Breast epithelium (tissue), 4 donors: ENCODE results near the gene CIAO3. TPM values are rescaled to one million over a fixed set of nuclear protein-coding genes. Genes with fewer than 3 reads are reported as not detected.
A peak's percentile ranks its signal among the peaks of the same experiment; 100 is the strongest.

ENCODE experiments used
- DNase-seq, 2 donors: peaks; one replicate each; pipeline ENCODE4 v3.0.0-alpha.2; 2019; ENCODE audit warnings: low spot score in 2 of 2
- H3K27ac ChIP-seq, 2 donors: fragments of 200-600 bp; sonication (generic) in 1 of 2; one replicate each; pipeline ENCODE4 v1.5.1; 2016 to 2019; ENCODE audit warnings: mild to moderate bottlenecking in 1 of 2
- H3K27me3 ChIP-seq, 2 donors: fragments of 200-600 bp; sonication (generic) in 1 of 2; one replicate each; pipeline versions ENCODE4 v1.5.1 to v1.6.0; 2017 to 2019; ENCODE audit warnings: control low read depth in 1 of 2, mild to moderate bottlenecking in 1 of 2
- H3K36me3 ChIP-seq: fragments of 200-600 bp; one replicate; pipeline ENCODE4 v1.5.1; 2019
- H3K4me1 ChIP-seq, 2 donors: fragments of 200-600 bp; sonication (generic); one replicate each; pipeline ENCODE4 v1.5.1; 2016 to 2019; ENCODE audit warnings: control low read depth in 1 of 2
- H3K4me3 ChIP-seq, 3 donors: fragments of 200-600 bp; sonication (generic); 1 replicate in 2 of 3; 2 replicates in 1 of 3; pipeline ENCODE4 v1.5.1; 2016 to 2019; ENCODE audit warnings: mild to moderate bottlenecking in 3 of 3, moderate library complexity in 2 of 3
- H3K9me3 ChIP-seq, 2 donors: fragments of 200-600 bp; sonication (generic) in 1 of 2; one replicate each; pipeline ENCODE4 v1.5.1; 2016 to 2019; ENCODE audit warnings: control low read depth in 1 of 2
- POLR2A ChIP-seq: fragments of 450-650 bp; IDR thresholded peaks from one replicate; pipeline ENCODE4 v1.6.1; 2016; ENCODE audit warnings: antibody characterized with exemption, mild to moderate bottlenecking, moderate library complexity
- POLR2AphosphoS5 ChIP-seq, 3 donors: sonication (generic); formaldehyde crosslinking; IDR thresholded peaks; one replicate each; pipeline ENCODE4 v1.6.1; 2017; ENCODE audit warnings: antibody characterized with exemption in 3 of 3
- intact Hi-C: fragments of 100-400 bp; cut with DNase I; formaldehyde crosslinking; loops from one replicate; pipeline ENCODE4 v1.15.1; 2023; ENCODE audit warnings: low total_unique reads
- total RNA-seq, 3 donors: library from RNA; depleted of rRNA; stranded (reverse); fragments of >200 nt; gene quantifications; one replicate each; pipeline ENCODE4 v1.1.0, GENCODE V29; 2016
- TF ChIP-seq, protein P1 (sequence below), 3 donors: fragments of 450-650 bp; IDR thresholded peaks; one replicate each; pipeline ENCODE4 v1.5.1; 2016 to 2017; ENCODE audit warnings: antibody characterized with exemption in 3 of 3, mild to moderate bottlenecking in 3 of 3, moderate library complexity in 3 of 3

Gene CIAO3
- total RNA-seq, 3 donors from 2014 or later, result 23.0 to 43.2 (median 41.6) TPM

DNA sequence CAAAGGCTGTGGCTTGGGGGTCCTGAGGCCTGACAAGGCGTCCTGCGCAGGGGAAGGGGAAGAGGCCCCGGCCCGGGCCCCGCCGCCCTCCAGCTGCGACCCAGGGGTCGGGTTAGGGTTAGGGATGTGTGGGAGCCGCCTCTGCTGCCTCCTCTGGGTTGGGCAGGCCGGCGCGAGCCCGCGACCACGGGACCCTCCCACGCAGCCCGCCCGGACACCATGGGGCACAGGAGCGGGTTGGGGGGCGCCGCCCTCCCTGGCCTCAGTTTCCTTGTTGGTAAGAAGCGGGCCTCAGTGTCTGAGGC, 386 bp downstream of the CIAO3 start:
- Histone ChIP-seq H3K4me1 (peaks cover 0 to 7% of the 10 kb centered on the region in 2 donors), H3K4me3 (peak overlapping the region; percentile 66 to 92 (median 83)), H3K27ac (peak overlapping the region; percentile 84 to 85), H3K27me3 (no peaks in the 10 kb centered on the region), H3K36me3 (no peaks in the 10 kb centered on the region), H3K9me3 (no peaks in the 10 kb centered on the region)
- DNase-seq, result no peak
- no peak for TF ChIP-seq POLR2AphosphoS5 (IDR thresholded peaks at IDR 0.05)
- TF ChIP-seq, protein P1, sequence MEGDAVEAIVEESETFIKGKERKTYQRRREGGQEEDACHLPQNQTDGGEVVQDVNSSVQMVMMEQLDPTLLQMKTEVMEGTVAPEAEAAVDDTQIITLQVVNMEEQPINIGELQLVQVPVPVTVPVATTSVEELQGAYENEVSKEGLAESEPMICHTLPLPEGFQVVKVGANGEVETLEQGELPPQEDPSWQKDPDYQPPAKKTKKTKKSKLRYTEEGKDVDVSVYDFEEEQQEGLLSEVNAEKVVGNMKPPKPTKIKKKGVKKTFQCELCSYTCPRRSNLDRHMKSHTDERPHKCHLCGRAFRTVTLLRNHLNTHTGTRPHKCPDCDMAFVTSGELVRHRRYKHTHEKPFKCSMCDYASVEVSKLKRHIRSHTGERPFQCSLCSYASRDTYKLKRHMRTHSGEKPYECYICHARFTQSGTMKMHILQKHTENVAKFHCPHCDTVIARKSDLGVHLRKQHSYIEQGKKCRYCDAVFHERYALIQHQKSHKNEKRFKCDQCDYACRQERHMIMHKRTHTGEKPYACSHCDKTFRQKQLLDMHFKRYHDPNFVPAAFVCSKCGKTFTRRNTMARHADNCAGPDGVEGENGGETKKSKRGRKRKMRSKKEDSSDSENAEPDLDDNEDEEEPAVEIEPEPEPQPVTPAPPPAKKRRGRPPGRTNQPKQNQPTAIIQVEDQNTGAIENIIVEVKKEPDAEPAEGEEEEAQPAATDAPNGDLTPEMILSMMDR (IDR thresholded peaks at IDR 0.05), result no peak
- TF ChIP-seq POLR2A, result no peak
- intact Hi-C loops, result no loop called here

DNA sequence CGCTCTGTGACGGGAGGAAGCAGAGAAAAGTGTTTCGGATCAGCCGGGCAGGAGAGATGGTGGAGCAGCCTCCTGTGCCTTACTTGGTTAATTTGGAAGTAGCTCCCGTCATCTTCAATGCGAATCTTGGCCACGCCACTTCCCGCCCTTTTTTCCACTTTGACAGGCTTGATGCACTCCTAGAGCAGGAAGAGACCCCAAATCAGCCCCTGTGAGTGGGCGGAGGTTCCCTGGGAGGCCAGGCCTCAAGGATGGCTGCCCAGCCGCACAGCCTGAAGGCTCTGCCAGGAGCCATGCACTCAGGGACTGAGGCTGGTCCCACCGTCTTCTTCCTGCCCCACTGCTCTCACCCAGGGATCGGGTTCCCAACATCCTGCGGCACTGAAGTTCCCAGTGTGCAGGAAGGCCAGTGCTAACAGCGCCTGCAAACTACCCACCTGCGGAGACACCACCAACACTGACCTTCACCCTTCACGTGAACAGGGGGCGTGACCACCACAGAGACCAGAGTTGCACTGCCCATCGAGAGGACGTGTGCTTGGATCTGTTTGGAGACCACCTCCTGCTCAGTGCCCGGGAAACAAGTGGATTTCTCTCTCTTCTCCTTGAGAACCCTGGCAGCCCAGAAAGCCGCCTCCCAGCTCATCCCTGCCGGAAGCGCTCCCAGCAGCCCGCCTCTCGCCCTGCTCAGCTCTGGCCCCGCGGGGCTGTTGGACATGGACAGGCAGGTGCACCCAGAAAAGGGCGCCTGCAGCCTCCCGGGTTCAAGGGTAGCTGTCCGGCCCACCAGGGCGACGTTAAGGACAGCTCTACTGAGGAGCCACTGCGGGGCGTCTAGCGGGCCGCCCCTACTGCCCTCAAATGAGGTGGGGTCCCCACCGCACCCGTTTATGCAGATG, 988 bp downstream of the CIAO3 start:
- H3K27ac ChIP-seq, result peak overlapping the region in 1 of 2 donors; percentile 85
- H3K4me3 ChIP-seq, result peak overlapping the region; percentile 66 to 92 (median 83)
- DNase-seq, result no peak
- no peaks in the 10 kb centered on the region for H3K36me3 ChIP-seq
- intact Hi-C loops, result no loop called here
- no peaks in the 10 kb centered on the region for H3K27me3 ChIP-seq
- no peaks in the 10 kb centered on the region for H3K9me3 ChIP-seq
- H3K4me1 ChIP-seq, result peaks cover 0 to 7% of the 10 kb centered on the region in 2 donors
- TF ChIP-seq, protein P1 (IDR thresholded peaks at IDR 0.05), result no peak
- TF ChIP-seq POLR2A (no peak), POLR2AphosphoS5 (IDR thresholded peaks at IDR 0.05) (no peak)

DNA sequence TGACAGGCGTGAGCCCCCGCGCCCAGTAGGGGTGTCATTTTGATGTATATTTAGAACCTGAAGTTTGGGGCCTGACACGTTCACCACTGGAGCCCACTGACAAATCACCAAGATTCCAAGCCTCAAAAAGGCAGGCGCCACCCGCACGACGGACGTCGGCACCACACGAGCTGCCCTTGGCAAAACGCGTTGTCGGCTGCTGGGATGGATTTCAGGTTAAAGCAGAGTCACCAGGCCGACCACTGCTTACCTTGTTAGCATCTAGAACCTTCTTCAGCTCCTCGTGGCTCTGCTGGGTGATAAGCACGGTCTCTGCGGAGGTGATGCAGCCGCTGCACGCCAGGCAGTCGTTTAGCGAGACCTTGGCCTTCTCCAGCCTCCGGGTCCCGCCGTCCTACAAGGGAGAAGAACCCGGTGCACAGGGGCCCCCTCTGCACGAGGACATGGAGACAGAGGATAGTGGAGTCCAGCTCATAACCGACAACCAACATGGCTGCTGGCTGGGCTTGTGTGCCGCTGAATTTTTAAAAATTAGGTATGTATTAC, 3.8 kb downstream of the CIAO3 start:
- peaks cover 0 to 7% of the 10 kb centered on the region in 2 donors for H3K4me1 ChIP-seq
- no peak overlapping the region for H3K27ac ChIP-seq
- no peak overlapping the region for H3K4me3 ChIP-seq
- no peaks in the 10 kb centered on the region for H3K36me3 ChIP-seq
- no peaks in the 10 kb centered on the region for H3K27me3 ChIP-seq
- TF ChIP-seq POLR2A (no peak), POLR2AphosphoS5 (IDR thresholded peaks at IDR 0.05) (no peak)
- TF ChIP-seq, protein P1 (IDR thresholded peaks at IDR 0.05), result no peak
- intact Hi-C loops, result no loop called here
- no peak for DNase-seq
- no peaks in the 10 kb centered on the region for H3K9me3 ChIP-seq

DNA sequence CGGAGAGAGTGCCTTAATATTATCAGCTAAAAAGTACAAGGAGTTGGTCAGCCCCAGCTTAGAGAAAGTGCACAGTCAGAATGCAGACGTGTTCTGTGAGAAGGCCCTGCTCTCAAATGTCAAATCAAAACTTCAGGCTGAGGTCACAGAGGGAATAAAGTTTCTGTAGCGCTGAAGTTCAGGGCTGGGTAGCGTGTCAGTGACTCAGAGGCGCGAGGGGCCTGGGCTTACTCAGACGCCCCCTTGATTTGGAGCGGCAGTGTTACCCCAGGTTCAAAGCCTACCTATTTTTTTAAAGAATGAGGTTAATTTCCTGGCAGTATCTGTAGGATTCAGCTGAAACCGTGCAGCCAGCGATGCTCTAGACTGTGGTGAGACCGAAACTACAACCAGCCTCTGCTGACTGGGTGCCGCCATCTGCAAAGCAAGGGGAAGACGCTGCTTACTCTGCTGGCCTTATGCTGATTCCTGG, 4.8 kb downstream of the CIAO3 start:
- Histone ChIP-seq H3K36me3 (no peaks in the 10 kb centered on the region), H3K4me1 (peaks cover 0 to 7% of the 10 kb centered on the region in 2 donors), H3K4me3 (no peak overlapping the region), H3K27ac (no peak overlapping the region), H3K9me3 (no peaks in the 10 kb centered on the region), H3K27me3 (no peaks in the 10 kb centered on the region)
- TF ChIP-seq POLR2AphosphoS5 (IDR thresholded peaks at IDR 0.05) (no peak), POLR2A (no peak)
- TF ChIP-seq, protein P1 (IDR thresholded peaks at IDR 0.05), result no peak
- intact Hi-C loops, result no loop called here
- no peak for DNase-seq
